Loucy (cell line): Measurements from ENCODE around the gene XKR7.

ENCODE experiments used
- H2AFZ ChIP-seq: fragments of 200-600 bp; sonication (generic); 2 replicates; pipeline ENCODE4 v1.6.0; 2016; ENCODE audit warnings: antibody characterized with exemption, mild to moderate bottlenecking, low read length, moderate library complexity
- H3F3A ChIP-seq: fragments of 200-600 bp; 2 replicates; pipeline ENCODE4 v1.6.0; 2016; ENCODE audit warnings: antibody characterized with exemption, low read depth, mild to moderate bottlenecking
- H3K27me3 ChIP-seq: fragments of 200-600 bp; sonication (generic); 2 replicates; pipeline ENCODE4 v1.6.1; 2014; ENCODE audit warnings: low read length, mild to moderate bottlenecking; ENCODE audit not compliant: insufficient read depth, poor library complexity, severe bottlenecking
- H3K36me3 ChIP-seq: fragments of 200-600 bp; sonication (generic); 2 replicates; pipeline ENCODE4 v1.6.1; 2016; ENCODE audit warnings: low read length; ENCODE audit not compliant: insufficient read depth
- H3K4me1 ChIP-seq: fragments of 200-600 bp; sonication (generic); 2 replicates; pipeline ENCODE4 v1.5.1; 2014; ENCODE audit warnings: low read length, mild to moderate bottlenecking; ENCODE audit not compliant: insufficient read depth, poor library complexity, severe bottlenecking
- H3K4me2 ChIP-seq: fragments of 200-600 bp; sonication (generic); 2 replicates; pipeline ENCODE4 v1.6.0; 2014; ENCODE audit warnings: antibody characterized with exemption, low read length, low read depth, mild to moderate bottlenecking; ENCODE audit not compliant: poor library complexity, severe bottlenecking
- H3K4me3 ChIP-seq: fragments of 200-600 bp; sonication (generic); 2 replicates; pipeline ENCODE4 v1.5.1; 2014; ENCODE audit warnings: low read length, mild to moderate bottlenecking, mixed read lengths; ENCODE audit not compliant: poor library complexity, severe bottlenecking
- H3K79me2 ChIP-seq: fragments of 200-600 bp; sonication (generic); 2 replicates; pipeline ENCODE4 v1.6.1; 2014; ENCODE audit warnings: low read length; ENCODE audit not compliant: insufficient read depth
- H3K9ac ChIP-seq: fragments of 200-600 bp; sonication (generic); 2 replicates; pipeline ENCODE4 v1.6.0; 2014; ENCODE audit warnings: mild to moderate bottlenecking, low read depth, low read length, moderate library complexity; ENCODE audit not compliant: poor library complexity, severe bottlenecking
- H3K9me2 ChIP-seq: fragments of 200-600 bp; sonication (generic); replicated peaks from 2 replicates; pipeline ENCODE4 v1.6.1; 2016; ENCODE audit warnings: low read depth, low read length, mixed read lengths
- H3K9me3 ChIP-seq: fragments of 200-600 bp; sonication (generic); 2 replicates; pipeline ENCODE4 v1.6.1; 2014; ENCODE audit warnings: mild to moderate bottlenecking, antibody characterized with exemption, low read length, low read depth; ENCODE audit not compliant: insufficient read depth
- H4K20me1 ChIP-seq: fragments of 200-600 bp; sonication (generic); 2 replicates; pipeline ENCODE4 v1.6.0; 2014; ENCODE audit warnings: antibody characterized with exemption, low read length, mild to moderate bottlenecking; ENCODE audit not compliant: insufficient read depth, poor library complexity, severe bottlenecking
- EZH2phosphoT487 ChIP-seq: fragments of 200-600 bp; IDR thresholded peaks from 2 replicates; pipeline ENCODE4 v1.6.1; 2018; ENCODE audit warnings: antibody characterized with exemption, mild to moderate bottlenecking, moderate library complexity, borderline replicate concordance
- TF ChIP-seq, protein P1 (sequence below): fragments of 200-600 bp; sonication (generic); conservative IDR thresholded peaks from 2 replicates; pipeline ENCODE4 v1.5.1; 2014; ENCODE audit warnings: mild to moderate bottlenecking, antibody characterized with exemption, low read length

Gene XKR7

DNA sequence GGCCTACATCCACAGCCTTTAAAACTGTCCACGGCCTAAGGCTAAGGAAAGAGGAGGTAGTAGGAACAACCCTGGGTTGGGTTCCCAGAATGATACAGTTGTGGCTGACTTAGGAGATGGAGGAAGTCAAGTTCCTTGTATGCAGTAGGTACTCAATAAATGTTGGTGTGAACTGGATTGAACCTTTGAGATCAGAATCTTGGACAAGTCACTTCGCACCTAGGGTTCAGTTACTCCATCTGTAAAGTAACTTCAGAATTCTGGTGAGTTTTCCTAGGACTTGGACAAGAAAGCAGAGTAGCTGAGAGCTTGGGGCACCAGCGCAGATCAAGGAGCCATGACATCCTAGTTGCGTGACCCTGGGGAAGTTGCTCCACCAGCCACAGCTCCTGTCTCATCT lies 9.1 kb downstream of the XKR7 start:
- Histone ChIP-seq H3K27me3 (no peaks in the 10 kb centered on the region), H3K9me2 (no peaks in the 10 kb centered on the region), H3K4me1 (peaks cover 4% of the 10 kb centered on the region), H3K9me3 (no peaks in the 10 kb centered on the region), H3K79me2 (no peaks in the 10 kb centered on the region), H3K36me3 (no peaks in the 10 kb centered on the region), H2AFZ (no peak overlapping the region), H3K9ac (no peak overlapping the region), H3F3A (no peaks in the 10 kb centered on the region), H3K4me3 (no peak overlapping the region), H3K4me2 (no peak overlapping the region), H4K20me1 (no peaks in the 10 kb centered on the region)
- no peak for TF ChIP-seq EZH2phosphoT487
- TF ChIP-seq, protein P1, sequence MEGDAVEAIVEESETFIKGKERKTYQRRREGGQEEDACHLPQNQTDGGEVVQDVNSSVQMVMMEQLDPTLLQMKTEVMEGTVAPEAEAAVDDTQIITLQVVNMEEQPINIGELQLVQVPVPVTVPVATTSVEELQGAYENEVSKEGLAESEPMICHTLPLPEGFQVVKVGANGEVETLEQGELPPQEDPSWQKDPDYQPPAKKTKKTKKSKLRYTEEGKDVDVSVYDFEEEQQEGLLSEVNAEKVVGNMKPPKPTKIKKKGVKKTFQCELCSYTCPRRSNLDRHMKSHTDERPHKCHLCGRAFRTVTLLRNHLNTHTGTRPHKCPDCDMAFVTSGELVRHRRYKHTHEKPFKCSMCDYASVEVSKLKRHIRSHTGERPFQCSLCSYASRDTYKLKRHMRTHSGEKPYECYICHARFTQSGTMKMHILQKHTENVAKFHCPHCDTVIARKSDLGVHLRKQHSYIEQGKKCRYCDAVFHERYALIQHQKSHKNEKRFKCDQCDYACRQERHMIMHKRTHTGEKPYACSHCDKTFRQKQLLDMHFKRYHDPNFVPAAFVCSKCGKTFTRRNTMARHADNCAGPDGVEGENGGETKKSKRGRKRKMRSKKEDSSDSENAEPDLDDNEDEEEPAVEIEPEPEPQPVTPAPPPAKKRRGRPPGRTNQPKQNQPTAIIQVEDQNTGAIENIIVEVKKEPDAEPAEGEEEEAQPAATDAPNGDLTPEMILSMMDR, result no peak

GRCh38 chr20:31979713-31980426 lies 11.9 kb downstream of the XKR7 start:
- Histone ChIP-seq H3K27me3 (no peaks in the 10 kb centered on the region), H3F3A (no peaks in the 10 kb centered on the region), H3K4me1 (peaks cover 4% of the 10 kb centered on the region), H3K4me3 (no peak overlapping the region), H3K9me3 (no peaks in the 10 kb centered on the region), H3K4me2 (no peak overlapping the region), H2AFZ (no peak overlapping the region), H3K79me2 (no peaks in the 10 kb centered on the region), H3K9ac (no peak overlapping the region), H3K36me3 (no peaks in the 10 kb centered on the region), H3K9me2 (no peaks in the 10 kb centered on the region), H4K20me1 (no peaks in the 10 kb centered on the region)
- TF ChIP-seq, protein P1, result no peak
- TF ChIP-seq EZH2phosphoT487, result no peak

GRCh38 chr20:31981784-31982183 lies 13.8 kb downstream of the XKR7 start:
- Histone ChIP-seq H3K36me3 (no peaks in the 10 kb centered on the region), H3K9me2 (no peaks in the 10 kb centered on the region), H3K4me1 (no peaks in the 10 kb centered on the region), H3K4me2 (no peak overlapping the region), H4K20me1 (no peaks in the 10 kb centered on the region), H3K9me3 (no peaks in the 10 kb centered on the region), H3F3A (no peaks in the 10 kb centered on the region), H3K9ac (no peak overlapping the region), H3K79me2 (no peaks in the 10 kb centered on the region), H3K27me3 (no peaks in the 10 kb centered on the region), H2AFZ (no peak overlapping the region), H3K4me3 (no peak overlapping the region)
- no peak for TF ChIP-seq EZH2phosphoT487
- TF ChIP-seq, protein P1, result no peak
